BE2C (cell line): ENCODE data around the gene TPCN2.
A peak's percentile ranks its signal among the peaks of the same experiment; 100 is the strongest.

Experiments
- DNase-seq: peaks from one replicate; pipeline ENCODE4 v3.0.0-alpha.2; 2020
- H3K27me3 ChIP-seq: fragments of 250-450 bp; sonication (Bioruptor Pico); 2 replicates; pipeline ENCODE4 v1.5.1; 2020; ENCODE audit warnings: mild to moderate bottlenecking
- H3K36me3 ChIP-seq: fragments of 250-450 bp; sonication (Bioruptor Pico); 2 replicates; pipeline ENCODE4 v1.5.1; 2020; ENCODE audit warnings: mild to moderate bottlenecking
- H3K4me1 ChIP-seq: fragments of 250-450 bp; sonication (Bioruptor Pico); 2 replicates; pipeline ENCODE4 v1.5.1; 2020
- H3K4me3 ChIP-seq: 2 replicates; pipeline ENCODE4 v1.5.1; 2011; ENCODE audit warnings: low read depth, low read length
- H3K9me3 ChIP-seq: fragments of 250-450 bp; sonication (Bioruptor Pico); 2 replicates; pipeline ENCODE4 v1.5.1; 2020
- CTCF ChIP-seq: IDR thresholded peaks from 2 replicates; pipeline ENCODE4 v1.5.1; 2012; ENCODE audit warnings: mild to moderate bottlenecking, low read depth, low read length

The TPCN2 gene

DNA sequence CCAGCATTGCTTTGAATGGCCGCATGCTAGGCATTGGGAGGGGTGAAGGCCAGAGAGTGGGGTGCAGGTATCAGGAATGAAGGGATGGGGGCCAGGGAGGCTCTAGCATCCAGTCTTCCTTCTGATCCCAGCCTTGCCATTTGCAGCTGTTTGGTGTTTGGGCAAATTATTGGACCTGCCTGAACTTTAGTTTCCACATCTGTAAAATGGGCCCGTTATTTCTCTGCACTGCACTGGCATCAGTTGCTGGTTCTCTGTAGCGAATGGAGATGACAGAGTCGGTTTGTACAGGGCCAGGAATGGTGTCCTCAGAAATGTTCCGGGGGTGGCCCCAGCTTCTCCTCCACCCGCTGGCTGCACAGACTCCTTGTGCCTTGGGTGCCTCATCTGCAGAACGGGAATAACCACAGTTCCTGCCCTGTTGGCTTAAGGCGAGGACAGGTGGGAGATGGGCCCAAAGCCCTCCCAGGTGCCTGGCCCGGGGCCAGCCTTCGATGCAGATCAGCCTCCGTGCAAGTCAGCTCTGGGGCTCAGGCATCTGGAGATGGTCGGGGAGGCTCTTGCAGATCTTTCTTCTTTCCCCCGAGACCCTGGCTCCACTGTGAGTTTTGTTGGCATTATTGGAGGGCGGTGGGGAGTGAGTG lies 55.6 kb downstream of the TPCN2 start:
- Histone ChIP-seq H3K4me1 (peaks cover 36% of the 10 kb centered on the region), H3K9me3 (no peaks in the 10 kb centered on the region; the same call in none of the 2 replicates), H3K36me3 (no peaks in the 10 kb centered on the region; the same call in 1 of the 2 replicates), H3K27me3 (no peaks in the 10 kb centered on the region), H3K4me3 (no peak overlapping the region)
- no peak for TF ChIP-seq CTCF
- no peak for DNase-seq

DNA sequence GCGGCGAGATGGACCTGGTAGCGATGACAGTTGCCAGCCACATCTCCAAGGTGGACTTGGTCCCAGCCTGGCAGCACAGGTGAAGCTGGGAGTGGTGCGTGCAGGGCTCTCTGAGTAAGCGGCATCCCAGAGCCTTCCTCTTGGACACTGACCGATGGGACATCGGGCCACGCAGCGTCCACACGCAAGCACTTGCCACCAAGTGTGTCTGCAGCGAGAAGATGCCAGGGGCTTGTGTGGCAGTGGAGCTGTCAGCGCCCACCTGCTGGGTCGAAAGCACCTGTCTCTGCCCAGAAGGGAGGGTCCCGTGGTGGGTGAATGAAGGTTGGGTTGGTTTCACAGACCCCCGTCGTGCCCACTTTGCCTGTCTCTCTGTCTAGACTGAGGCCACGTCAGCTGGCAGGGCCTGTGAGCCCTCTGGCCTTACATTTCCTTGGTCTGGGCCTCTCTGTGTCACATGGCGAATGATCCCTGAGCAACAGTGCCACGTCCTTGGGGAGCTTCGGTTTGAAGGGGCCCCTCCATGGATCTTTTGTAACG lies 56.2 kb downstream of the TPCN2 start:
- H3K4me1 ChIP-seq, result peaks cover 36% of the 10 kb centered on the region
- TF ChIP-seq CTCF, result no peak
- no peaks in the 10 kb centered on the region; the same call in none of the 2 replicates for H3K9me3 ChIP-seq
- no peaks in the 10 kb centered on the region for H3K27me3 ChIP-seq
- DNase-seq, result no peak
- H3K4me3 ChIP-seq, result no peak overlapping the region
- H3K36me3 ChIP-seq, result no peaks in the 10 kb centered on the region; the same call in 1 of the 2 replicates

DNA sequence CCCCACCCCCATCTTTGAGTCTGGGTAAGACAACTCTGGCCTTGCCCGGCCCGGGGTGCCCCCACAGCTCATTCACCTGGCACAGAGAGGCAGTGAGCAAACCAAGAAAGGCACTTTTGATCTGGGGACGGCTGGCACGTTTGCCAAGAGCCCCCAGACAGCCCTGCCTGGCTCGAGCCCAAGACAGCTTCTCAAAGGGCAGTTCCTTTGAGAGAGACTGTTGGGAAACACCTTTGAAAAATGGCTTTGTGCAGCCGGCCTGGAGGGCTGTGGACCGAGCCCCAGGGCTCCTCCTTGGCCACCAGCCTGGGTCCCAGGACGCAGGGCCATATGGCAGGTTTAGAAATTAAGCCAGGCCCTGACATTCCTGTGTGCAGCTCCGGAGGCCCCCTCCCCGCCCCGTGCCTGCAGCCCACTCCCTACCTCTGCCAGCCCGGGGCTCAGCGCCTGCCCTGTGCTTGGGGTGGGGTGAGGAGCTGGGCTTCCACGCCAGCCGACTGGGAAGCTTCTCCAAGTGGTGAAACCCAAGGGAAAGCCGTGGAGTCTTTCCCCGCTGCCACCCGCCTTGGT lies 56.8 kb downstream of the TPCN2 start:
- peak overlapping the region; percentile 14; the same call in 1 of the 2 replicates for H3K4me3 ChIP-seq
- no peaks in the 10 kb centered on the region; the same call in 1 of the 2 replicates for H3K36me3 ChIP-seq
- no peaks in the 10 kb centered on the region for H3K27me3 ChIP-seq
- TF ChIP-seq CTCF, result no peak
- peaks cover 36% of the 10 kb centered on the region for H3K4me1 ChIP-seq
- DNase-seq, result peak; percentile 63
- no peaks in the 10 kb centered on the region; the same call in none of the 2 replicates for H3K9me3 ChIP-seq

- Histone ChIP-seq H3K27me3 (no peaks in the 10 kb centered on the region), H3K9me3 (no peaks in the 10 kb centered on the region; the same call in none of the 2 replicates)
These were observed 57.5 kb downstream of the TPCN2 start for GRCh38 chr11:69106031-69106811.

GRCh38 chr11:69107413-69107812 lies 58.7 kb downstream of the TPCN2 start:
- no peaks in the 10 kb centered on the region for H3K27me3 ChIP-seq
- H3K4me1 ChIP-seq, result peaks cover 29% of the 10 kb centered on the region
- no peaks in the 10 kb centered on the region; the same call in 1 of the 2 replicates for H3K36me3 ChIP-seq
- no peak for TF ChIP-seq CTCF
- H3K9me3 ChIP-seq, result no peaks in the 10 kb centered on the region; the same call in none of the 2 replicates
- H3K4me3 ChIP-seq, result no peak overlapping the region
- no peak for DNase-seq

More at GRCh38 chr11:69106031-69106811, 57.5 kb downstream of the TPCN2 start:
- no peak; the same call in 1 of the 2 replicates for TF ChIP-seq CTCF
- Histone ChIP-seq H3K4me1 (peaks cover 36% of the 10 kb centered on the region), H3K36me3 (no peaks in the 10 kb centered on the region; the same call in 1 of the 2 replicates), H3K4me3 (peak overlapping the region; percentile 14)
- DNase-seq, result peak; percentile 54
